NCI-H460 (cell line): ENCODE results near the gene POU2F3. TPM values are rescaled to one million over a fixed set of nuclear protein-coding genes. Genes with fewer than 3 reads are reported as not detected.

ENCODE experiments used
- DNase-seq: peaks from one replicate; pipeline ENCODE4 v3.0.0-alpha.2; 2016; ENCODE audit warnings: low read depth; ENCODE audit errors: extremely low read depth
- total RNA-seq: library from RNA; depleted of rRNA; stranded (reverse); fragments of >200 nt; shearing (Covaris generic); gene quantifications from 2 replicates; pipeline ENCODE4 v1.2.3, GENCODE V29; 2014

Gene POU2F3
- total RNA-seq, 1 experiment from 2014 or later, result not detected

- peak; percentile 41 for DNase-seq
Measured at GRCh38 chr11:120210626-120211521, 29.1 kb upstream of the POU2F3 start, which contains the start of gene OAF. TSS of gene OAF (plus strand) at chr11:120211032. CDS start at chr11:120211280, 248 bp downstream.

- DNase-seq, result no peak
Measured at GRCh38 chr11:120211522-120212258, 28.2 kb upstream of the POU2F3 start.

GRCh38 chr11:120212259-120212878, 27.6 kb upstream of the POU2F3 start:
- no peak for DNase-seq

- no peak for DNase-seq
Measured at GRCh38 chr11:120212926-120213325, 27.0 kb upstream of the POU2F3 start.

DNA sequence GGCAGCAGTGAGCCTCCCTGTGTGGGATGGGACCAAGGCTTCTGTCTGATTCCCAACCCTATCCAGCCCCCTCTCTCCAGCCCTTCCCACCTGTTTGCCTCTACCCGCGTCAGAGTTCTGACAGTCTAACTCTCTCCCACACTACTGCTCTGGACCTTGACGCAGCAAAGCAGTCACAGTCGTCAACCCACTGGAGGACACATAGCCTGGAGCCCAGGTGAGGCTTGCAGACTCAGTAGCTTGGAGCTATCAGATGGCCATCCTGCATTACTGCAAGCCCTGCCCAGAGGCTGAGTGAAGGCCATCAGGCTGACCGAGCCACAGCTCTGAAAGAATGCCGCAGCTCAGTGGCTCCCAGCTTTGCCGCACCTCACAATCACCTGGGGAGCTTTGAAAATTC, 25.4 kb upstream of the POU2F3 start:
- no peak for DNase-seq

GRCh38 chr11:120215634-120216033, 24.3 kb upstream of the POU2F3 start:
- no peak for DNase-seq

- no peak for DNase-seq
Measured at GRCh38 chr11:120216426-120217102, 23.4 kb upstream of the POU2F3 start.

DNA sequence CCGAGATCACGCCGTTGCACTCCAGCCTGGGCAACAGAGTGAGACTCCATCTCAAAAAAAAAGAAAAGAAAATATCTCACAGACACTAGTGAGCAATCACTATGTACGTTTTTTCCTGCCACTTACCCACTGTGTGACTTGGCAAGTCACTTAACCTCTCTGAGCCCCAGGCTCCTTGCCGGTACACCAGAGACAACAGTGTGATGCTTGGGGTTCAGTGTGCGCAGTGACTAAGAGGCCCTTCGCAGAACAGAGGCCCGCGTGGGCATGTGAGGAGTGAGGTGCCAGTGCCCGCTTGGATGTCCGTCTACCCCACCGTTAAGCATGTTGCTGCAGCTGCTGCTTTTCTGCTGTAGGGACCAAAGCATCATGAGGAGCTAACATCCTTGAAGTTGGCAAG, 22.4 kb upstream of the POU2F3 start:
- no peak for DNase-seq

- DNase-seq, result no peak
Measured at GRCh38 chr11:120217941-120218694, 21.8 kb upstream of the POU2F3 start.

DNA sequence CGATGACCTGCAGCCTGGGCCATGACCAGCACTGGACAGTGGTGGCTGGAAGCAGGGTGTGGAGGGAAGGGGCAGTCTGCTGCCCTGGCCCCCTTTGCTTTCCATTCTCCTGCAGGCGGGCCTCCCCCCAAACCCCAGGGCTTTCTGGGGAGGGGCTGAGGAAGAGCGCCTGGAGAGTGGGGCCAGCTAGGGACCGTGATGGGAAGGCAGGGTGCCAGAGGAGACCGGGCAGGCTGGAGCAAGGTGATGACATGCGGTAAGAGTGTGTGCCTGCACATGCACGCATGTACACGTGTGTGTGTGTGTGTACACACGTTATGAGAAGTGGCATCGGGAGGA, 21.3 kb upstream of the POU2F3 start:
- DNase-seq, result no peak

GRCh38 chr11:120219232-120219937, 20.6 kb upstream of the POU2F3 start:
- DNase-seq, result no peak

GRCh38 chr11:120219938-120220746, 19.8 kb upstream of the POU2F3 start:
- DNase-seq, result no peak

GRCh38 chr11:120220747-120221037, 19.2 kb upstream of the POU2F3 start:
- no peak for DNase-seq

- DNase-seq, result no peak
Measured at GRCh38 chr11:120221115-120221752, 18.7 kb upstream of the POU2F3 start.

- DNase-seq, result no peak
Measured at GRCh38 chr11:120222916-120223315, 17.0 kb upstream of the POU2F3 start.

DNA sequence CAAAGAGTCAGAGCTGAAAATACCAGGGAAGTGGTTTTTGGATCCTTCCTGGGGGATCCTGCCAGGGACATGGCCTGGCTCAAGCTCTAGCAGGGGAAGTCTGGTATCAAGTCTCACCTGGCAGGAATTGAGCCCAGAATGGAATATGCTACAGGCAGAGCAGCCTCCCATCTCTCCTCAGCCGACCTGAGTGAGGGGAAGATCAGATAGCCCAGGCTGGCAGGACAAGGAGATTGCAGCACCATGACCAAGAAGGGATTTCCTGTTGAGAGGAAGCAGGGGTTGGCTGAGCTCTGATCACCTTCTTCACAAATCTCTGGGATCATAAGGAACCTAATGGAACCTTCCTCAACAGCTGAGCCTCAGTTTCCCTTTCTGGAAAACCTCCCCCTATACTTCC, 16.1 kb upstream of the POU2F3 start:
- DNase-seq, result no peak

DNA sequence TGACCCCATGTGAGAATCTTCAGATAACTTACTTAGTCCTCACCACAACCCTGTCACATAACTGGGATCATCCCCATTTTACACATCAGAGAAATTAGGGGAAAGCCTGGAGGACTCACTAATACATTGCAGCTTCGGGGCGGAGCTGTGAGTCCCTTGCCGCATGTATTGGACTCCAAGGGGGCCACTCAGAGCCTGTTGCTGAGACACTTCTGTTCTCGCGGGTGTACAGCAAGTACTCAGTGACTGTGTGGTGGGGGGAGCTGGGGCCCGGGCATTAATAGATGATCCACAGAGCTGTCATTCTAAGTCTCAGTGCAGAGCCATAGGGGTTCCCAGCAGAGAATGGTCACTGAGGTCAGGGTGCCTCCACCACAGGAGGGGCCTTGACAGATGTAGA, 15.6 kb upstream of the POU2F3 start:
- DNase-seq, result no peak
